OCI-LY3 (cell line): ENCODE results near the gene NEUROG1.

ENCODE experiments used
- H2AFZ ChIP-seq: fragments of 200-600, 300-600 bp; shearing (Covaris generic); 2 replicates; pipeline ENCODE4 v1.6.0; 2014; ENCODE audit warnings: antibody characterized with exemption, low read depth, low read length
- H3K27ac ChIP-seq: fragments of 200-600, 300-600 bp; sonication (generic); 2 replicates; pipeline ENCODE4 v1.5.1; 2014; ENCODE audit warnings: mild to moderate bottlenecking, low read length, moderate library complexity, mixed read lengths
- H3K27me3 ChIP-seq: fragments of 200-600, 300-600 bp; sonication (generic); 2 replicates; pipeline ENCODE4 v1.6.1; 2014; ENCODE audit warnings: low read depth, low read length, mixed read lengths
- H3K36me3 ChIP-seq: fragments of 200-600, 300-600 bp; sonication (generic); replicated peaks from 2 replicates; pipeline ENCODE3; 2014; ENCODE audit warnings: low read depth, low read length, mixed read lengths
- H3K4me1 ChIP-seq: fragments of 300-600, 200-600 bp; sonication (generic); 2 replicates; pipeline ENCODE4 v1.6.1; 2014; ENCODE audit warnings: low read length, mixed read lengths
- H3K4me2 ChIP-seq: fragments of 200-600, 300-600 bp; sonication (generic); 2 replicates; pipeline ENCODE4 v1.6.1; 2014; ENCODE audit warnings: low read length, mixed read lengths
- H3K4me3 ChIP-seq: fragments of 300-600, 200-600 bp; sonication (generic); 2 replicates; pipeline ENCODE4 v1.5.1; 2014; ENCODE audit warnings: antibody characterized with exemption, mild to moderate bottlenecking, low read length, moderate library complexity
- H3K79me2 ChIP-seq: fragments of 300-600, 200-600 bp; shearing (Covaris generic); 2 replicates; pipeline ENCODE4 v1.6.1; 2014; ENCODE audit warnings: mild to moderate bottlenecking, low read length, mixed read lengths
- H3K9ac ChIP-seq: fragments of 300-600, 200-600 bp; shearing (Covaris generic); 2 replicates; pipeline ENCODE4 v1.6.0; 2014; ENCODE audit warnings: mild to moderate bottlenecking, low read length, moderate library complexity
- H3K9me3 ChIP-seq: fragments of 200-600, 300-600 bp; shearing (Covaris generic); 2 replicates; pipeline ENCODE4 v1.6.1; 2014; ENCODE audit warnings: low read length, mixed read lengths; ENCODE audit not compliant: insufficient read depth
- H4K20me1 ChIP-seq: fragments of 200-600, 300-600 bp; sonication (generic); 2 replicates; pipeline ENCODE4 v1.6.1; 2016; ENCODE audit warnings: low read length, mixed read lengths; ENCODE audit not compliant: insufficient read depth
- EZH2phosphoT487 ChIP-seq: fragments of 200-600 bp; shearing (Covaris generic); IDR thresholded peaks from 2 replicates; pipeline ENCODE4 v1.6.1; 2018; ENCODE audit warnings: antibody characterized with exemption, mixed run types, low read depth
- TF ChIP-seq, protein P1 (sequence below): fragments of 200-600, 300-600 bp; sonication (generic); IDR thresholded peaks from 2 replicates; pipeline ENCODE4 v1.5.1; 2014; ENCODE audit warnings: antibody characterized with exemption, low read length, low read depth

Gene NEUROG1

DNA sequence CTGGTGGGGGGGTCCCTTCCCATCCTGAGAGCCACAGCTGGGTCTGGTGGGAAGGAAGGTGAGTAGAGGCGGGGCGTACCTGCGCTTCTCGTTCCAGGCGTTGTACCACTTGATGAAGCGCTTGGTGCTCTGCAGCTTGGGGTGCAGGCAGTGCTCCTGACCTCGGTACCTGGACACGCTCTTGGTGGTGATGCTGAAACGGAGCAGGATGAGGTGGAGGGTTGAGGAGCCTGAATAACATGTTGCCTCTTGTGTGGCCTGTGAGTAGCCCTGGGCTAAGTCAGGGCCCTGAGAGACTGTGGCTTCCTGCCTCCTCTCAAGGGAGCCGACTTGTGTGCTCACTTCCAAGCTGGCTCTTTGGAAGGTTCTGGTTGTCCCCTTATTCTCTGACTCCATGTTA lies 38.7 kb upstream of the NEUROG1 start:
- no peak overlapping the region for H3K27ac ChIP-seq
- H3K4me3 ChIP-seq, result no peak overlapping the region
- H3K9ac ChIP-seq, result no peak overlapping the region
- no peak overlapping the region for H3K4me2 ChIP-seq
- no peaks in the 10 kb centered on the region for H4K20me1 ChIP-seq
- no peak for TF ChIP-seq EZH2phosphoT487
- TF ChIP-seq, protein P1, sequence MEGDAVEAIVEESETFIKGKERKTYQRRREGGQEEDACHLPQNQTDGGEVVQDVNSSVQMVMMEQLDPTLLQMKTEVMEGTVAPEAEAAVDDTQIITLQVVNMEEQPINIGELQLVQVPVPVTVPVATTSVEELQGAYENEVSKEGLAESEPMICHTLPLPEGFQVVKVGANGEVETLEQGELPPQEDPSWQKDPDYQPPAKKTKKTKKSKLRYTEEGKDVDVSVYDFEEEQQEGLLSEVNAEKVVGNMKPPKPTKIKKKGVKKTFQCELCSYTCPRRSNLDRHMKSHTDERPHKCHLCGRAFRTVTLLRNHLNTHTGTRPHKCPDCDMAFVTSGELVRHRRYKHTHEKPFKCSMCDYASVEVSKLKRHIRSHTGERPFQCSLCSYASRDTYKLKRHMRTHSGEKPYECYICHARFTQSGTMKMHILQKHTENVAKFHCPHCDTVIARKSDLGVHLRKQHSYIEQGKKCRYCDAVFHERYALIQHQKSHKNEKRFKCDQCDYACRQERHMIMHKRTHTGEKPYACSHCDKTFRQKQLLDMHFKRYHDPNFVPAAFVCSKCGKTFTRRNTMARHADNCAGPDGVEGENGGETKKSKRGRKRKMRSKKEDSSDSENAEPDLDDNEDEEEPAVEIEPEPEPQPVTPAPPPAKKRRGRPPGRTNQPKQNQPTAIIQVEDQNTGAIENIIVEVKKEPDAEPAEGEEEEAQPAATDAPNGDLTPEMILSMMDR, result no peak
- H3K4me1 ChIP-seq, result peaks cover 6% of the 10 kb centered on the region
- H2AFZ ChIP-seq, result no peak overlapping the region
- H3K9me3 ChIP-seq, result no peaks in the 10 kb centered on the region
- H3K27me3 ChIP-seq, result no peaks in the 10 kb centered on the region
- no peaks in the 10 kb centered on the region for H3K79me2 ChIP-seq
- no peaks in the 10 kb centered on the region for H3K36me3 ChIP-seq

DNA sequence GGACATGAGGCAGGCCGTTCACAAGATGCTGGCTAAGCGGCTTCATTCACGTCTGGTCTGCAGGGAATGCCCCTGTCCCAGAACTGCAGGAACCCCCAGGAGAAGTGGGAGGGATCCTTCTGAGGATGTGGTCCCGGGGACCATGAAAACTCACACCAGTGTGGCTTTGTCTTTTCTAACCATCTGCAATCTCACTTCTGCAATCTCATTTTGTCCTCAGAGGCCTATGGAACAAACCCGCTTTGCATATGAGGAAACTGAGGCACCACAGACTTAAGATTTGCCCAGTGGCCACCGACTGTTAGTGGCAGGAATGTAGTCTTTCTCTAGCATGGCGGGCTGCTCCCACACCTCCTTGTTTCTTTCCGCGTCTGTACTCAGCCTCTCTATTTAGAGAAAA lies 36.1 kb upstream of the NEUROG1 start:
- H3K9me3 ChIP-seq, result no peaks in the 10 kb centered on the region
- H2AFZ ChIP-seq, result no peak overlapping the region
- H3K9ac ChIP-seq, result no peak overlapping the region
- TF ChIP-seq EZH2phosphoT487, result no peak
- TF ChIP-seq, protein P1, result no peak
- H3K36me3 ChIP-seq, result no peaks in the 10 kb centered on the region
- H3K4me3 ChIP-seq, result no peak overlapping the region
- no peak overlapping the region for H3K4me2 ChIP-seq
- H3K27ac ChIP-seq, result no peak overlapping the region
- H3K4me1 ChIP-seq, result peaks cover 6% of the 10 kb centered on the region
- no peaks in the 10 kb centered on the region for H3K79me2 ChIP-seq
- H3K27me3 ChIP-seq, result no peaks in the 10 kb centered on the region
- no peaks in the 10 kb centered on the region for H4K20me1 ChIP-seq

DNA sequence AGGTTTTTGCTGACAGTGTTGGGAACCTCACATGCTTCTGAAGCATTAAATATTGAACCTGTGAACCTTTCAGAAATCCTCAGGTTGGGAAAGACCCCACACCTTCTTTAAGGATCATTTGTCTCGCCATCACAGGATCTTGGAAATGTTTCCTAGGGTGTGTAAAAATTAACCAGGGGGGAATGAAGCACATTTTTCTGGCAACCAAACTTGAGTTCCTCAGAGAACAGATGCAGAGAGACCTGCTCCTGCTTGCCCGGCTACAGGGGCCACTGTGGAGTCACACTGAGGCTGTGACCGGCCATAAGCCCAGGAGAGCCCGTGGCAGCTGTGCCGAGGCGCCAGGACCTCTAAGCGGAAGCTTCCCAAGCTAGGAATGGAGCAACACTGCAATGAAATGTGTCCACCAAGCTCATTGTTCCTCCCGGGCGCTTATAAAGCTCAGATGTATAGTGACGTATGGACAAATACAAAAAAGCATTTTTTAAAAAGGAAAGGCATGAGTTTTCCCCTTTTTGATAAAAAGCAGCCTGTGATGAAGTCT lies 35.4 kb upstream of the NEUROG1 start:
- Histone ChIP-seq H3K79me2 (no peaks in the 10 kb centered on the region), H3K27me3 (no peaks in the 10 kb centered on the region), H4K20me1 (no peaks in the 10 kb centered on the region), H3K27ac (no peak overlapping the region), H2AFZ (no peak overlapping the region), H3K36me3 (no peaks in the 10 kb centered on the region), H3K9ac (no peak overlapping the region), H3K4me2 (no peak overlapping the region), H3K4me1 (peaks cover 9% of the 10 kb centered on the region), H3K4me3 (no peak overlapping the region), H3K9me3 (no peaks in the 10 kb centered on the region)
- no peak for TF ChIP-seq EZH2phosphoT487

DNA sequence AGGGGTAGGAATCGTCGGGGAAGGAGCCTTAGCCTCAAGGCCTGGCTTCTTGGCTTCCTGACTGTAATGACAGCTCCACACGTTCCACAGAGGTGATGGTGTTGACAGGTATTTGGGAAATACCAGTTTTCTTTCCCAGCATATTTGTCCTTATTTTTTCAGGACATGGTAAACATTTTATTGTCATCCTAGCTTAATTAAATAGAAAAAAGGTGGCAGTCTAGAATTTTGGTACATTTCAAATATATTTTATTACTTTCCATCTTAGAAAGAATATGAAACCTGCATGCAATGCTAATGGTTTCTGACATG lies 34.6 kb upstream of the NEUROG1 start:
- H3K27ac ChIP-seq, result no peak overlapping the region
- no peaks in the 10 kb centered on the region for H3K27me3 ChIP-seq
- H3K4me1 ChIP-seq, result peaks cover 9% of the 10 kb centered on the region
- no peak overlapping the region for H3K4me2 ChIP-seq
- H3K79me2 ChIP-seq, result no peaks in the 10 kb centered on the region
- H3K9me3 ChIP-seq, result no peaks in the 10 kb centered on the region
- TF ChIP-seq, protein P1, result no peak
- TF ChIP-seq EZH2phosphoT487, result no peak
- H4K20me1 ChIP-seq, result no peaks in the 10 kb centered on the region
- H3K9ac ChIP-seq, result no peak overlapping the region
- H3K4me3 ChIP-seq, result no peak overlapping the region
- no peaks in the 10 kb centered on the region for H3K36me3 ChIP-seq
- no peak overlapping the region for H2AFZ ChIP-seq
